PFSK-1 (cell line): ENCODE data around the gene CAB39.

Experiments used
- FOXP2 ChIP-seq: optimal IDR thresholded peaks from 2 replicates; pipeline ENCODE3; 2011; ENCODE audit warnings: borderline replicate concordance, control low read depth, inconsistent platforms; ENCODE audit not compliant: insufficient read depth; ENCODE audit errors: extremely low read length, extremely low read depth
- POLR2AphosphoS5 ChIP-seq: IDR thresholded peaks from 2 replicates; pipeline ENCODE4 v1.6.1; 2012; ENCODE audit warnings: low read depth, mild to moderate bottlenecking, control low read depth, low read length, moderate library complexity
- REST ChIP-seq, 2 experiments: IDR thresholded peaks; 2 replicates each; pipeline versions ENCODE4 v1.6.1 to v1.8.0; 2011 to 2012; ENCODE audit warnings: low read depth in 2 of 2, low read length in 2 of 2, control low read depth in 1 of 2, inconsistent platforms in 1 of 2, mild to moderate bottlenecking in 1 of 2, moderate library complexity in 1 of 2; ENCODE audit not compliant: insufficient read depth in 1 of 2
- SIN3A ChIP-seq: IDR thresholded peaks from 2 replicates; pipeline ENCODE4 v1.6.1; 2012; ENCODE audit warnings: mild to moderate bottlenecking, low read length, moderate library complexity, borderline replicate concordance; ENCODE audit not compliant: insufficient read depth
- TAF1 ChIP-seq: IDR thresholded peaks from 2 replicates; pipeline ENCODE4 v1.6.1; 2012; ENCODE audit warnings: low read length, control low read depth, borderline replicate concordance; ENCODE audit not compliant: insufficient read depth

The CAB39 gene

GRCh38 chr2:230829959-230830358, 117.3 kb downstream of the CAB39 start:
- TF ChIP-seq REST (IDR thresholded peaks at IDR 0.05; ENCODE audit: insufficient read depth in 1 of 2, low read depth in 2 of 2, low read length in 2 of 2) (no peak), POLR2AphosphoS5 (no peak), FOXP2 (no peak), TAF1 (no peak), SIN3A (no peak)

GRCh38 chr2:230830428-230830827, 117.8 kb downstream of the CAB39 start:
- TF ChIP-seq REST (IDR thresholded peaks at IDR 0.05; ENCODE audit: insufficient read depth in 1 of 2, low read depth in 2 of 2, low read length in 2 of 2) (no peak), SIN3A (no peak), POLR2AphosphoS5 (no peak), TAF1 (no peak), FOXP2 (no peak)

GRCh38 chr2:230840301-230840700, 127.7 kb downstream of the CAB39 start:
- TF ChIP-seq TAF1 (no peak), REST (IDR thresholded peaks at IDR 0.05; ENCODE audit: insufficient read depth in 1 of 2, low read depth in 2 of 2, low read length in 2 of 2) (no peak), SIN3A (no peak), FOXP2 (no peak)

GRCh38 chr2:230842473-230842872, 129.8 kb downstream of the CAB39 start:
- no peak for TF ChIP-seq POLR2AphosphoS5
- no peak for TF ChIP-seq FOXP2
- TF ChIP-seq REST (IDR thresholded peaks at IDR 0.05; ENCODE audit: insufficient read depth in 1 of 2, low read depth in 2 of 2, low read length in 2 of 2), result no peak
- TF ChIP-seq TAF1, result no peak

- TF ChIP-seq POLR2AphosphoS5 (no peak), FOXP2 (no peak), REST (IDR thresholded peaks at IDR 0.05; ENCODE audit: insufficient read depth in 1 of 2, low read depth in 2 of 2, low read length in 2 of 2) (no peak), SIN3A (no peak), TAF1 (no peak)
Observed at GRCh38 chr2:230843132-230843531, 130.5 kb downstream of the CAB39 start.
